HEK293 (cell line): ENCODE results near the gene SACS.

Experiments used
- GLI2 ChIP-seq: fragments of 450-650 bp; formaldehyde crosslinking; IDR thresholded peaks from 2 replicates; pipeline ENCODE4; 2017; ENCODE audit warnings: missing biosample characterization, missing genetic modification characterization, low read depth, borderline replicate concordance
- IKZF3 ChIP-seq: fragments of 450-650 bp; IDR thresholded peaks from 2 replicates; pipeline ENCODE4 v1.5.0; 2018; ENCODE audit warnings: missing biosample characterization, mild to moderate bottlenecking, missing genetic modification characterization, moderate library complexity
- KLF9 ChIP-seq: fragments of 450-650 bp; formaldehyde crosslinking; IDR thresholded peaks from 2 replicates; pipeline ENCODE4 v1.5.1; 2016; ENCODE audit warnings: missing biosample characterization, missing genetic modification characterization, low read depth
- MEIS1 ChIP-seq: sonication (generic); formaldehyde crosslinking; IDR thresholded peaks from 2 replicates; pipeline ENCODE4 v1.8.1; 2022; ENCODE audit warnings: missing genetic modification reagents, mild to moderate bottlenecking, borderline replicate concordance
- PRDM1 ChIP-seq: fragments of 450-650 bp; formaldehyde crosslinking; IDR thresholded peaks from 2 replicates; pipeline ENCODE4; 2016; ENCODE audit warnings: missing biosample characterization, missing genetic modification characterization
- SETDB1 ChIP-seq: IDR thresholded peaks from one replicate; pipeline ENCODE4 v1.6.1; 2017; ENCODE audit warnings: mild to moderate bottlenecking, low read length, moderate library complexity, mixed read lengths; ENCODE audit not compliant: insufficient read length
- SP2 ChIP-seq: fragments of 450-650 bp; formaldehyde crosslinking; IDR thresholded peaks from 2 replicates; pipeline ENCODE4 v1.5.1; 2016; ENCODE audit warnings: missing biosample characterization, missing genetic modification characterization
- TRIM28 ChIP-seq: IDR thresholded peaks from 2 replicates; pipeline ENCODE4 v1.6.1; 2011; ENCODE audit warnings: low read length, control low read depth, borderline replicate concordance
- YY1 ChIP-seq: fragments of 450-650 bp; formaldehyde crosslinking; IDR thresholded peaks from 2 replicates; pipeline ENCODE4 v1.5.1; 2018; ENCODE audit warnings: missing biosample characterization, missing genetic modification characterization
- ZBTB17 ChIP-seq: fragments of 450-650 bp; formaldehyde crosslinking; IDR thresholded peaks from 2 replicates; pipeline ENCODE4 v1.5.1; 2016; ENCODE audit warnings: missing biosample characterization, missing genetic modification characterization
- ZBTB21 ChIP-seq: fragments of 450-650 bp; formaldehyde crosslinking; IDR thresholded peaks from 2 replicates; pipeline ENCODE4 v1.5.1; 2017; ENCODE audit warnings: missing biosample characterization, missing genetic modification characterization
- ZFHX2 ChIP-seq: fragments of 450-650 bp; formaldehyde crosslinking; conservative IDR thresholded peaks from 2 replicates; pipeline ENCODE4 v1.5.1; 2016; ENCODE audit warnings: missing biosample characterization, missing genetic modification characterization
- ZIC2 ChIP-seq: fragments of 450-650 bp; formaldehyde crosslinking; IDR thresholded peaks from 2 replicates; pipeline ENCODE4 v1.5.1; 2016; ENCODE audit warnings: missing biosample characterization, missing genetic modification characterization
- ZNF16 ChIP-seq: fragments of 450-650 bp; formaldehyde crosslinking; IDR thresholded peaks from 2 replicates; pipeline ENCODE4 v1.5.1; 2016; ENCODE audit warnings: low read depth, missing biosample characterization, missing genetic modification characterization
- ZNF19 ChIP-seq: fragments of 450-650 bp; formaldehyde crosslinking; IDR thresholded peaks from 2 replicates; pipeline ENCODE4; 2016; ENCODE audit warnings: missing biosample characterization, missing genetic modification characterization, low read depth
- ZNF202 ChIP-seq: fragments of 450-650 bp; formaldehyde crosslinking; IDR thresholded peaks from 2 replicates; pipeline ENCODE4 v1.5.1; 2016; ENCODE audit warnings: missing biosample characterization, missing genetic modification characterization, borderline replicate concordance
- ZNF311 ChIP-seq: fragments of 450-650 bp; formaldehyde crosslinking; IDR thresholded peaks from 2 replicates; pipeline ENCODE4 v1.5.1; 2017; ENCODE audit warnings: missing biosample characterization, missing genetic modification characterization, borderline replicate concordance
- ZNF394 ChIP-seq: fragments of 450-650 bp; formaldehyde crosslinking; IDR thresholded peaks from 2 replicates; pipeline ENCODE4 v1.5.1; 2016; ENCODE audit warnings: missing biosample characterization, missing genetic modification characterization, mild to moderate bottlenecking, moderate library complexity, borderline replicate concordance
- ZNF423 ChIP-seq: fragments of 450-650 bp; formaldehyde crosslinking; IDR thresholded peaks from 2 replicates; pipeline ENCODE4 v1.5.1; 2016; ENCODE audit warnings: missing biosample characterization, missing genetic modification characterization
- ZNF473 ChIP-seq: fragments of 450-650 bp; formaldehyde crosslinking; IDR thresholded peaks from 2 replicates; pipeline ENCODE4 v1.5.1; 2017; ENCODE audit warnings: missing biosample characterization, missing genetic modification characterization
- ZNF558 ChIP-seq: fragments of 450-650 bp; formaldehyde crosslinking; IDR thresholded peaks from 2 replicates; pipeline ENCODE4 v1.5.1; 2016; ENCODE audit warnings: missing biosample characterization, missing genetic modification characterization
- ZNF626 ChIP-seq: fragments of 450-650 bp; sonication (Bioruptor Pico); formaldehyde crosslinking; IDR thresholded peaks from 2 replicates; pipeline ENCODE4 v1.5.1; 2018; ENCODE audit warnings: missing biosample characterization, missing genetic modification characterization, inconsistent platforms
- ZNF664 ChIP-seq: fragments of 450-650 bp; formaldehyde crosslinking; IDR thresholded peaks from 2 replicates; pipeline ENCODE4 v1.5.1; 2016; ENCODE audit warnings: missing biosample characterization, missing genetic modification characterization
- ZNF677 ChIP-seq: fragments of 450-650 bp; IDR thresholded peaks from 2 replicates; pipeline ENCODE4 v1.5.0; 2018; ENCODE audit warnings: missing biosample characterization, mild to moderate bottlenecking, missing genetic modification characterization, moderate library complexity
- ZNF76 ChIP-seq: fragments of 450-650 bp; formaldehyde crosslinking; IDR thresholded peaks from 2 replicates; pipeline ENCODE4; 2016; ENCODE audit warnings: low read depth, missing biosample characterization, missing genetic modification characterization, borderline replicate concordance
- ZNF777 ChIP-seq: fragments of 450-650 bp; formaldehyde crosslinking; IDR thresholded peaks from 2 replicates; pipeline ENCODE4 v1.5.1; 2017; ENCODE audit warnings: missing biosample characterization, missing genetic modification characterization, borderline replicate concordance
- ZNF785 ChIP-seq: fragments of 450-650 bp; formaldehyde crosslinking; IDR thresholded peaks from 2 replicates; pipeline ENCODE4 v1.5.1; 2016; ENCODE audit warnings: missing biosample characterization, missing genetic modification characterization
- ZNF830 ChIP-seq: fragments of 450-650 bp; IDR thresholded peaks from 2 replicates; pipeline ENCODE4 v1.5.0; 2018; ENCODE audit warnings: missing biosample characterization, missing genetic modification characterization, low read depth, mild to moderate bottlenecking, moderate library complexity
- ZNF837 ChIP-seq: fragments of 450-650 bp; formaldehyde crosslinking; IDR thresholded peaks from 2 replicates; pipeline ENCODE4 v1.5.1; 2016; ENCODE audit warnings: missing biosample characterization, missing genetic modification characterization
- TF ChIP-seq, protein P1 (sequence below): fragments of 450-650 bp; formaldehyde crosslinking; IDR thresholded peaks from 2 replicates; pipeline ENCODE4 v1.5.1; 2016; ENCODE audit warnings: missing biosample characterization, missing genetic modification characterization
- TF ChIP-seq, protein P2 (sequence below): fragments of 450-650 bp; formaldehyde crosslinking; IDR thresholded peaks from 2 replicates; pipeline ENCODE4 v1.5.1; 2016; ENCODE audit warnings: missing biosample characterization, missing genetic modification characterization
- TF ChIP-seq, protein P3 (sequence below): fragments of 450-650 bp; formaldehyde crosslinking; conservative IDR thresholded peaks from 2 replicates; pipeline ENCODE4 v1.5.1; 2016; ENCODE audit warnings: low read depth, missing biosample characterization, missing genetic modification characterization
- TF ChIP-seq, protein P4 (sequence below): fragments of 450-650 bp; formaldehyde crosslinking; IDR thresholded peaks from 2 replicates; pipeline ENCODE4 v1.5.1; 2016; ENCODE audit warnings: missing biosample characterization, missing genetic modification characterization

Gene SACS

DNA sequence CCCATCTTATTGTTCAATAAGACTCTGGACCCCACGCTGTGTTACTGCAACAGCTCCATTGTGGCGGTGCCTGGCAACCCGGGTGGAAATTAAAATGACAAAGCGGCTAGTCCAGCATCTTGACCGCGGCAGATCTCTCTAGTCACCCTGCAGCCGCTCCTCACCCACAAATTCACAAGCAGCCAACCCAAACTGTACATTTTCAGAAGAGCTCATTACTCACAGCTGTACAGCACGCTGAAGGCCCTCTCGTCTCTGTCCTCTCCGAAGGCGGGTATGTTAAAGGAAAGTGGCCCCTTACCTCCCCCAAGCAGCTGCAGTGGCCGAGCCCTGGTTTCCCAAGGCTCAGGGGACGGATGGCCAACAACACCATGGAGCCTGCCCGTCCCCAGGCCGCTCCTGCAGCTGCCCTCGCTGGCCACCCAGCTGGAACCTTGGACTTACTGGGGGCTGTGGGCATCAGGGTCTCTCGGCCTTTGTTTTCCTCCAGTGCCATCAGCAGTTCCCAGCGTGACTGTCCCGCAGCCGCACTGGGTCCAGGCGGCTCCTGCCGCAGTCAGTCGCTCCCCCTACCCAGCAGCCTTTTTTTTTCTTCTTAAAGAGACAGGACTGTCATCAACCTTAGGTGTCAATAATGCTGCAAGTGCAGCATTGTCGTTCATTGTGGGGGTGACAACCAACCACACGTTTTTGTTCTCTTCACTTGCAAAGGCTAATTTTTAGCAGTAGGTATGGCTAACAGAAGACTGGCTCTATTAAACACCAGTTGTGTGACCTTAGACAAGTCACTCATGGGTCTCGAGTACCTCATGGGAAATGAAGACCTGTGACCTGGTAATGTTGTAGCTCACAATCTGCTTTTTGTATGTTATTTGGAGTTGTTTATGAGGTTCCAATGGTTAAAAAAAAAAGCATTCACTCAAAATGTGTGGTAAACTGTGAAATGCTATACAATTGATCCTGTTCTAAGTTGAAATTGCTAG, at the start of gene SACS (continued):
- TF ChIP-seq, protein P1, sequence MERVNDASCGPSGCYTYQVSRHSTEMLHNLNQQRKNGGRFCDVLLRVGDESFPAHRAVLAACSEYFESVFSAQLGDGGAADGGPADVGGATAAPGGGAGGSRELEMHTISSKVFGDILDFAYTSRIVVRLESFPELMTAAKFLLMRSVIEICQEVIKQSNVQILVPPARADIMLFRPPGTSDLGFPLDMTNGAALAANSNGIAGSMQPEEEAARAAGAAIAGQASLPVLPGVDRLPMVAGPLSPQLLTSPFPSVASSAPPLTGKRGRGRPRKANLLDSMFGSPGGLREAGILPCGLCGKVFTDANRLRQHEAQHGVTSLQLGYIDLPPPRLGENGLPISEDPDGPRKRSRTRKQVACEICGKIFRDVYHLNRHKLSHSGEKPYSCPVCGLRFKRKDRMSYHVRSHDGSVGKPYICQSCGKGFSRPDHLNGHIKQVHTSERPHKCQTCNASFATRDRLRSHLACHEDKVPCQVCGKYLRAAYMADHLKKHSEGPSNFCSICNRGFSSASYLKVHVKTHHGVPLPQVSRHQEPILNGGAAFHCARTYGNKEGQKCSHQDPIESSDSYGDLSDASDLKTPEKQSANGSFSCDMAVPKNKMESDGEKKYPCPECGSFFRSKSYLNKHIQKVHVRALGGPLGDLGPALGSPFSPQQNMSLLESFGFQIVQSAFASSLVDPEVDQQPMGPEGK (tag by site-specific recombination), result peak; percentile 27; the same call in 1 of the 2 replicates
- no peak for TF ChIP-seq ZFHX2 (tag by site-specific recombination)
- TF ChIP-seq ZNF830 (tag by site-specific recombination), result no peak
- no peak for TF ChIP-seq ZNF19
- TF ChIP-seq ZNF777 (tag by site-specific recombination), result no peak
- TF ChIP-seq IKZF3 (tag by site-specific recombination), result no peak
- TF ChIP-seq MEIS1 (CRISPR knock-in tag), result no peak
- no peak for TF ChIP-seq SETDB1
- TF ChIP-seq KLF9 (tag by site-specific recombination), result no peak
- TF ChIP-seq ZNF558 (tag by site-specific recombination), result no peak
- TF ChIP-seq, protein P2, sequence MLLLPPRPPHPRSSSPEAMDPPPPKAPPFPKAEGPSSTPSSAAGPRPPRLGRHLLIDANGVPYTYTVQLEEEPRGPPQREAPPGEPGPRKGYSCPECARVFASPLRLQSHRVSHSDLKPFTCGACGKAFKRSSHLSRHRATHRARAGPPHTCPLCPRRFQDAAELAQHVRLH (tag by site-specific recombination), result no peak
- no peak for TF ChIP-seq ZNF16 (tag by site-specific recombination)
- TF ChIP-seq ZNF202 (tag by site-specific recombination), result no peak
- no peak for TF ChIP-seq PRDM1 (tag by site-specific recombination)
- no peak for TF ChIP-seq GLI2
- no peak for TF ChIP-seq ZNF837 (tag by site-specific recombination)
- TF ChIP-seq ZNF394 (tag by site-specific recombination), result no peak
- TF ChIP-seq ZNF76 (tag by site-specific recombination), result peak; percentile 35; the same call in 1 of the 2 replicates
- no peak for TF ChIP-seq ZNF423 (tag by site-specific recombination)
- TF ChIP-seq ZNF785 (tag by site-specific recombination), result no peak
- TF ChIP-seq ZBTB17 (tag by site-specific recombination), result 0 out of 2 replicates have a peak, but pooled peaks have one; percentile 30
- TF ChIP-seq ZNF311 (tag by site-specific recombination), result no peak
- TF ChIP-seq YY1 (tag by site-specific recombination), result no peak
- no peak for TF ChIP-seq ZNF473 (tag by site-specific recombination)
- TF ChIP-seq ZIC2 (tag by site-specific recombination), result 0 out of 2 replicates have a peak, but pooled peaks have one; percentile 21
- no peak for TF ChIP-seq SP2 (tag by site-specific recombination)
- 0 out of 2 replicates have a peak, but pooled peaks have one; percentile 11 for TF ChIP-seq TRIM28
- no peak for TF ChIP-seq ZNF664 (tag by site-specific recombination)
- no peak for TF ChIP-seq ZNF626 (tag by site-specific recombination)
- TF ChIP-seq ZNF677, result no peak
- TF ChIP-seq ZBTB21 (tag by site-specific recombination), result no peak
- TF ChIP-seq, protein P3, sequence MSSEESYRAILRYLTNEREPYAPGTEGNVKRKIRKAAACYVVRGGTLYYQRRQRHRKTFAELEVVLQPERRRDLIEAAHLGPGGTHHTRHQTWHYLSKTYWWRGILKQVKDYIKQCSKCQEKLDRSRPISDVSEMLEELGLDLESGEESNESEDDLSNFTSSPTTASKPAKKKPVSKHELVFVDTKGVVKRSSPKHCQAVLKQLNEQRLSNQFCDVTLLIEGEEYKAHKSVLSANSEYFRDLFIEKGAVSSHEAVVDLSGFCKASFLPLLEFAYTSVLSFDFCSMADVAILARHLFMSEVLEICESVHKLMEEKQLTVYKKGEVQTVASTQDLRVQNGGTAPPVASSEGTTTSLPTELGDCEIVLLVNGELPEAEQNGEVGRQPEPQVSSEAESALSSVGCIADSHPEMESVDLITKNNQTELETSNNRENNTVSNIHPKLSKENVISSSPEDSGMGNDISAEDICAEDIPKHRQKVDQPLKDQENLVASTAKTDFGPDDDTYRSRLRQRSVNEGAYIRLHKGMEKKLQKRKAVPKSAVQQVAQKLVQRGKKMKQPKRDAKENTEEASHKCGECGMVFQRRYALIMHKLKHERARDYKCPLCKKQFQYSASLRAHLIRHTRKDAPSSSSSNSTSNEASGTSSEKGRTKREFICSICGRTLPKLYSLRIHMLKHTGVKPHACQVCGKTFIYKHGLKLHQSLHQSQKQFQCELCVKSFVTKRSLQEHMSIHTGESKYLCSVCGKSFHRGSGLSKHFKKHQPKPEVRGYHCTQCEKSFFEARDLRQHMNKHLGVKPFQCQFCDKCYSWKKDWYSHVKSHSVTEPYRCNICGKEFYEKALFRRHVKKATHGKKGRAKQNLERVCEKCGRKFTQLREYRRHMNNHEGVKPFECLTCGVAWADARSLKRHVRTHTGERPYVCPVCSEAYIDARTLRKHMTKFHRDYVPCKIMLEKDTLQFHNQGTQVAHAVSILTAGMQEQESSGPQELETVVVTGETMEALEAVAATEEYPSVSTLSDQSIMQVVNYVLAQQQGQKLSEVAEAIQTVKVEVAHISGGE (tag by site-specific recombination), result no peak
- TF ChIP-seq, protein P4, sequence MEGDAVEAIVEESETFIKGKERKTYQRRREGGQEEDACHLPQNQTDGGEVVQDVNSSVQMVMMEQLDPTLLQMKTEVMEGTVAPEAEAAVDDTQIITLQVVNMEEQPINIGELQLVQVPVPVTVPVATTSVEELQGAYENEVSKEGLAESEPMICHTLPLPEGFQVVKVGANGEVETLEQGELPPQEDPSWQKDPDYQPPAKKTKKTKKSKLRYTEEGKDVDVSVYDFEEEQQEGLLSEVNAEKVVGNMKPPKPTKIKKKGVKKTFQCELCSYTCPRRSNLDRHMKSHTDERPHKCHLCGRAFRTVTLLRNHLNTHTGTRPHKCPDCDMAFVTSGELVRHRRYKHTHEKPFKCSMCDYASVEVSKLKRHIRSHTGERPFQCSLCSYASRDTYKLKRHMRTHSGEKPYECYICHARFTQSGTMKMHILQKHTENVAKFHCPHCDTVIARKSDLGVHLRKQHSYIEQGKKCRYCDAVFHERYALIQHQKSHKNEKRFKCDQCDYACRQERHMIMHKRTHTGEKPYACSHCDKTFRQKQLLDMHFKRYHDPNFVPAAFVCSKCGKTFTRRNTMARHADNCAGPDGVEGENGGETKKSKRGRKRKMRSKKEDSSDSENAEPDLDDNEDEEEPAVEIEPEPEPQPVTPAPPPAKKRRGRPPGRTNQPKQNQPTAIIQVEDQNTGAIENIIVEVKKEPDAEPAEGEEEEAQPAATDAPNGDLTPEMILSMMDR (tag by site-specific recombination), result no peak
